Smooth muscle cell (in vitro differentiated cells): ENCODE data around the gene ATL3. TPM values are rescaled to one million over a fixed set of nuclear protein-coding genes. Genes with fewer than 3 reads are reported as not detected.

ENCODE experiments used
- DNase-seq: peaks from one replicate; lab custom pipeline; 2025; ENCODE audit not compliant: unreplicated experiment; lab: John Stamatoyannopoulos, UW
- H2AFZ ChIP-seq: fragments of 200-600 bp; sonication (generic); 2 replicates; pipeline ENCODE4 v1.6.0; 2016; ENCODE audit warnings: antibody characterized with exemption, low read depth, mild to moderate bottlenecking
- H3F3A ChIP-seq: fragments of 200-600 bp; sonication (generic); 2 replicates; pipeline ENCODE4 v1.6.0; 2017; ENCODE audit warnings: antibody characterized with exemption, low read depth
- H3K27ac ChIP-seq: fragments of 200-600 bp; sonication (generic); 2 replicates; pipeline ENCODE4 v1.5.1; 2016; ENCODE audit warnings: low read depth, mild to moderate bottlenecking
- H3K27me3 ChIP-seq: fragments of 200-600 bp; sonication (generic); 2 replicates; pipeline ENCODE4 v1.6.1; 2016; ENCODE audit warnings: low read depth, mild to moderate bottlenecking
- H3K36me3 ChIP-seq: fragments of 200-600 bp; sonication (generic); 2 replicates; pipeline ENCODE4 v1.5.1; 2016; ENCODE audit warnings: low read depth
- H3K4me1 ChIP-seq: fragments of 200-600 bp; sonication (generic); 2 replicates; pipeline ENCODE4 v1.5.1; 2016; ENCODE audit warnings: low read depth
- H3K4me2 ChIP-seq: fragments of 200-600 bp; sonication (generic); 2 replicates; pipeline ENCODE4 v1.6.0; 2016; ENCODE audit warnings: mild to moderate bottlenecking
- H3K4me3 ChIP-seq: fragments of 200-600 bp; sonication (generic); 2 replicates; pipeline ENCODE4 v1.5.1; 2016; ENCODE audit warnings: mild to moderate bottlenecking
- H3K79me2 ChIP-seq: fragments of 200-600 bp; sonication (generic); 2 replicates; pipeline ENCODE4 v1.6.0; 2016; ENCODE audit warnings: low read depth, mild to moderate bottlenecking
- H3K9ac ChIP-seq: fragments of 200-600 bp; sonication (generic); 2 replicates; pipeline ENCODE4 v1.6.0; 2016; ENCODE audit warnings: low read depth
- H3K9me3 ChIP-seq: fragments of 200-600 bp; sonication (generic); replicated peaks from 2 replicates; pipeline ENCODE4 v1.5.1; 2016; ENCODE audit warnings: low read depth
- H4K20me1 ChIP-seq: fragments of 200-600 bp; sonication (generic); 2 replicates; pipeline ENCODE4 v1.6.0; 2016; ENCODE audit warnings: low read depth
- CTCF ChIP-seq: fragments of 200-600 bp; sonication (generic); IDR thresholded peaks from 2 replicates; pipeline ENCODE4 v1.5.1; 2017; ENCODE audit warnings: borderline replicate concordance, mild to moderate bottlenecking, antibody characterized with exemption; ENCODE audit not compliant: insufficient read depth, poor library complexity, severe bottlenecking
- WGBS: methylation state at CpG from one replicate; pipeline ENCODE4 v1.1.7; 2016; ENCODE audit warnings: low lambda C conversion rate; 5-methylcytosine and 5-hydroxymethylcytosine counted together
- polyA plus RNA-seq: library from polyadenylated mRNA; unstranded; fragments of >200 nt; fragmentation: Nextera tagmentation; extraction: Ambion mirVana; gene quantifications from 2 replicates; pipeline ENCODE4 v1.2.1, GENCODE V29; 2016
- total RNA-seq: library from RNA; depleted of rRNA; stranded (reverse); fragments of >200 nt; gene quantifications from 2 replicates; pipeline ENCODE4 v1.2.3, GENCODE V29; 2014

Gene ATL3
- total and polyA plus RNA-seq, 2 experiments from 2014 or later: 13.0 to 32.5 TPM

GRCh38 chr11:63682066-63683021 is 11.2 kb upstream of the ATL3 start:
- Histone ChIP-seq H4K20me1 (peaks cover 3% of the 10 kb centered on the region), H3K27me3 (no peaks in the 10 kb centered on the region), H3K4me2 (peak overlapping the region; percentile 94), H3K4me1 (peaks cover 15% of the 10 kb centered on the region), H2AFZ (peak overlapping the region; percentile 86), H3K27ac (peak overlapping the region; percentile 63), H3K9me3 (no peaks in the 10 kb centered on the region), H3K36me3 (no peaks in the 10 kb centered on the region), H3F3A (peaks cover 11% of the 10 kb centered on the region), H3K4me3 (peak overlapping the region; percentile 68), H3K79me2 (peaks cover 48% of the 10 kb centered on the region), H3K9ac (peak overlapping the region; percentile 62)
- TF ChIP-seq CTCF: peak; percentile 10
- no peak for DNase-seq
- WGBS: 4% methylated on average over 19 of the region's 19 CpGs

DNA sequence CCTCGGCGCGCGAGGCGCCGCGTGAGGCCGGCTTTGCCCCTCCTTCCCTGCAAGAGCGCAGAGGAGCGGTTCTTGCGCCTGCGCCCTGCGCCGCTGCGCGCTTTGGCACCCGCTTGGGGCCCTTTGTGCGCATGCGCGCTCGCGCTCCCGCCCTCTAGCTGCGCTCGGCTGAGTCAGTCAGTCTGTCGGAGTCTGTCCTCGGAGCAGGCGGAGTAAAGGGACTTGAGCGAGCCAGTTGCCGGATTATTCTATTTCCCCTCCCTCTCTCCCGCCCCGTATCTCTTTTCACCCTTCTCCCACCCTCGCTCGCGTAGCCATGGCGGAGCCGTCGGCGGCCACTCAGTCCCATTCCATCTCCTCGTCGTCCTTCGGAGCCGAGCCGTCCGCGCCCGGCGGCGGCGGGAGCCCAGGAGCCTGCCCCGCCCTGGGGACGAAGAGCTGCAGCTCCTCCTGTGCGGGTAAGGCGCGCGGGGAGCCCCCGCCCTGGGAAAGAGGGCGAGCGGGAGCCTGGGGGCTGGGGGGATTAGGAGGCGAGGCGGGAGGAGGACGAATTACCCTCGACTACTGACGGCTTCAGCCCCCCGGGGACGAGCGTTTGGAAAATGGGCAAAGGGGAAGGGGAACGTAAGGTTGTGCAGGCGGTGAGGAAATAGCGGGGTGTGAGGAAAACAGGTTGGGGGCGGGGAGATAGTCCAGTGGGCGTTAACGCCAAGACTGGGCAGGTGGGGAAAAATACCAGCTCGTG is 10.3 kb upstream of the ATL3 start, which contains the start of gene RTN3:
Gene RTN3 (plus strand): TSS at position 180 of the 745 bp plus-strand sequence. CDS start 137 bp downstream, at position 317.
- Histone ChIP-seq H4K20me1 (peaks cover 2% of the 10 kb centered on the region), H3K4me1 (peaks cover 15% of the 10 kb centered on the region), H3K9ac (peak within 1 kb of the TSS; percentile 62), H3K79me2 (peaks cover 39% of the 10 kb centered on the region), H3K4me3 (peak within 1 kb of the TSS; percentile 68), H3F3A (peaks cover 11% of the 10 kb centered on the region), H2AFZ (peak within 1 kb of the TSS; percentile 86), H3K27me3 (no peaks in the 10 kb centered on the region), H3K27ac (peak within 1 kb of the TSS; percentile 63), H3K36me3 (no peaks in the 10 kb centered on the region), H3K4me2 (peak within 1 kb of the TSS; percentile 94), H3K9me3 (no peaks in the 10 kb centered on the region)
- WGBS: 2% methylated on average over 41 of the region's 74 CpGs
- DNase-seq: peak; percentile 95
- no peak for TF ChIP-seq CTCF

GRCh38 chr11:63680834-63681320 is 9.7 kb upstream of the ATL3 start:
- Histone ChIP-seq H3K4me1 (peaks cover 15% of the 10 kb centered on the region), H3K4me3 (peak overlapping the region; percentile 68), H3K27me3 (no peaks in the 10 kb centered on the region), H3K27ac (no peak overlapping the region), H3K79me2 (peaks cover 37% of the 10 kb centered on the region), H3F3A (peaks cover 11% of the 10 kb centered on the region), H3K9me3 (no peaks in the 10 kb centered on the region), H4K20me1 (no peaks in the 10 kb centered on the region), H3K4me2 (peak overlapping the region; percentile 94), H2AFZ (peak overlapping the region; percentile 69), H3K9ac (no peak overlapping the region), H3K36me3 (no peaks in the 10 kb centered on the region)
- WGBS: 17% methylated on average over 18 of the region's 18 CpGs
- TF ChIP-seq CTCF: no peak
- DNase-seq: no peak
